ENCODE measurements around the gene HTR4. TPM values are rescaled to one million over a fixed set of nuclear protein-coding genes. Genes with fewer than 3 reads are reported as not detected.

Gene HTR4
- total and polyA plus RNA-seq, 2 donors (not counting 3 experiments of a cell fraction or from before 2014, with no cell fraction given), result not detected

- POLR2A ChIA-PET, result no interaction called here
- H4K20me1 ChIP-seq (replicated peaks; ENCODE audit: control insufficient read depth, extremely low read depth, insufficient read depth, low read length), result no peaks in the 10 kb centered on the region
- H3K79me2 ChIP-seq (ENCODE audit: control insufficient read depth, insufficient read depth, low read length), result no peaks in the 10 kb centered on the region
- no peaks in the 10 kb centered on the region for H3K9me1 ChIP-seq (replicated peaks; ENCODE audit: control insufficient read depth, extremely low read depth, insufficient read depth, low read length)
- no peak for TF ChIP-seq GATA2 (IDR thresholded peaks at IDR 0.05; ENCODE audit: insufficient read depth, insufficient read length, low read depth, low read length)
- no peak for TF ChIP-seq JUN (IDR thresholded peaks at IDR 0.05; ENCODE audit: borderline replicate concordance, insufficient read depth, insufficient read length, low read depth)
- no peak for TF ChIP-seq MAX (IDR thresholded peaks at IDR 0.05; ENCODE audit: insufficient read depth, insufficient read length)
- no peak for TF ChIP-seq POLR2A (IDR thresholded peaks at IDR 0.05; ENCODE audit: low read depth, low read length)
- no peak for TF ChIP-seq EZH2 (IDR thresholded peaks at IDR 0.05; ENCODE audit: borderline replicate concordance, low read depth, low read length, severe bottlenecking)
- no peak for TF ChIP-seq MYC (IDR thresholded peaks at IDR 0.05; ENCODE audit: low read depth, low read length)
- no peak for TF ChIP-seq POLR2AphosphoS5 (IDR thresholded peaks at IDR 0.05; ENCODE audit: insufficient read depth, low read depth, low read length)
- TF ChIP-seq FOS (IDR thresholded peaks at IDR 0.05; ENCODE audit: borderline replicate concordance, insufficient read depth, low read length), result no peak
- TF ChIP-seq CTCF (IDR thresholded peaks at IDR 0.05; ENCODE audit: extremely low read depth in 1 of 2, insufficient read depth in 1 of 2, low read depth in 1 of 2, low read length in 2 of 2), result no peak
- H2AFZ ChIP-seq (ENCODE audit: low read depth, low read length), result no peak overlapping the region
- no peaks in the 10 kb centered on the region for H3K36me3 ChIP-seq (ENCODE audit: control insufficient read depth in 2 of 2, extremely low read depth in 1 of 2, insufficient read depth in 2 of 2, low read length in 2 of 2)
- BruUV-seq (replicated peaks), result no TSS peak
- H3K9me3 ChIP-seq (replicated peaks; ENCODE audit: control insufficient read depth, insufficient read depth, low read length), result no peaks in the 10 kb centered on the region
- DNase-seq (ENCODE audit: low read depth, low spot score), result no peak
- dilution Hi-C loops (cut with MboI; ENCODE audit: extremely low pct_ligation_motif_present, low sequenced_read_pairs), result no loop called here
- CTCF ChIA-PET, result no interaction called here
- H3K4me2 ChIP-seq (ENCODE audit: insufficient read depth, low read length), result no peak overlapping the region
- H3K4me1 ChIP-seq (ENCODE audit: control insufficient read depth, extremely low read depth, insufficient read depth, low read length), result no peaks in the 10 kb centered on the region
- H3K27ac ChIP-seq (ENCODE audit: insufficient read depth, low read depth, low read length), result no peak overlapping the region
- H3K4me3 ChIP-seq (replicated peaks in 1 of 3; ENCODE audit: insufficient read depth in 1 of 3, low read depth in 1 of 3, low read length in 3 of 3), result no peak overlapping the region
- H3K9ac ChIP-seq (replicated peaks; ENCODE audit: extremely low read depth, insufficient read depth, low read length), result no peak overlapping the region
- intact Hi-C loops (cut with micrococcal nuclease), result no loop called here
- no peak for FAIRE-seq
- peaks cover 10% of the 10 kb centered on the region in 2 experiments for H3K27me3 ChIP-seq (ENCODE audit: control insufficient read depth in 2 of 2, insufficient read depth in 2 of 2, low read length in 2 of 2)
Measured at GRCh38 chr5:148639081-148639480, 15.2 kb downstream of the HTR4 start.
